Peyer's patch (tissue), 4 donors: ENCODE data around the gene GLRX3. TPM values are rescaled to one million over a fixed set of nuclear protein-coding genes. Genes with fewer than 3 reads are reported as not detected.

ENCODE experiments used
- DNase-seq, 3 donors: peaks; one replicate each; pipeline ENCODE4 v3.0.0-alpha.2; 2017 to 2019
- H3K27ac ChIP-seq, 4 donors: fragments of 200-600 bp; sonication (generic); one replicate each; pipeline ENCODE4 v1.5.1; 2016 to 2019
- H3K27me3 ChIP-seq, 2 donors: fragments of 200-600 bp; sonication (generic); one replicate each; pipeline ENCODE4 v1.5.1; 2019
- H3K36me3 ChIP-seq, 3 donors: fragments of 200-600 bp; sonication (generic); one replicate each; pipeline ENCODE4 v1.5.1; 2016 to 2019
- H3K4me1 ChIP-seq, 4 donors: fragments of 200-600 bp; sonication (generic); one replicate each; pipeline ENCODE4 v1.5.1; 2016 to 2019
- H3K4me3 ChIP-seq, 4 donors: fragments of 200-600 bp; sonication (generic); 1 replicate in 3 of 4; 2 replicates in 1 of 4; pipeline ENCODE4 v1.5.1; 2016 to 2019; ENCODE audit warnings: mild to moderate bottlenecking in 1 of 4
- H3K9me3 ChIP-seq, 4 donors: fragments of 200-600 bp; sonication (generic); one replicate each; pipeline ENCODE4 v1.5.1; 2016 to 2019; ENCODE audit warnings: mild to moderate bottlenecking in 1 of 4
- POLR2A ChIP-seq, 2 donors: fragments of 450-650 bp; IDR thresholded peaks; one replicate each; pipeline ENCODE4 v1.5.1; 2017; ENCODE audit warnings: antibody characterized with exemption in 2 of 2, mild to moderate bottlenecking in 2 of 2, moderate library complexity in 2 of 2
- total RNA-seq, 4 donors: library from RNA; depleted of rRNA; stranded (reverse); fragments of >200 nt; gene quantifications; one replicate each; pipeline ENCODE4 v1.1.0, GENCODE V29; 2016
- TF ChIP-seq, protein P1 (sequence below), 6 experiments: fragments of 450-650 bp in 4 of 6; fragments of 200-600 bp in 2 of 6; sonication (generic) in 1 of 6; IDR thresholded peaks; one replicate each; pipeline ENCODE4 v1.5.1; 2017 to 2019; ENCODE audit warnings: antibody characterized with exemption in 6 of 6, mild to moderate bottlenecking in 3 of 6, moderate library complexity in 1 of 6

GLRX3 gene
- total RNA-seq, 4 donors from 2014 or later: 23.9 to 53.8 (median 30.6) TPM

DNA sequence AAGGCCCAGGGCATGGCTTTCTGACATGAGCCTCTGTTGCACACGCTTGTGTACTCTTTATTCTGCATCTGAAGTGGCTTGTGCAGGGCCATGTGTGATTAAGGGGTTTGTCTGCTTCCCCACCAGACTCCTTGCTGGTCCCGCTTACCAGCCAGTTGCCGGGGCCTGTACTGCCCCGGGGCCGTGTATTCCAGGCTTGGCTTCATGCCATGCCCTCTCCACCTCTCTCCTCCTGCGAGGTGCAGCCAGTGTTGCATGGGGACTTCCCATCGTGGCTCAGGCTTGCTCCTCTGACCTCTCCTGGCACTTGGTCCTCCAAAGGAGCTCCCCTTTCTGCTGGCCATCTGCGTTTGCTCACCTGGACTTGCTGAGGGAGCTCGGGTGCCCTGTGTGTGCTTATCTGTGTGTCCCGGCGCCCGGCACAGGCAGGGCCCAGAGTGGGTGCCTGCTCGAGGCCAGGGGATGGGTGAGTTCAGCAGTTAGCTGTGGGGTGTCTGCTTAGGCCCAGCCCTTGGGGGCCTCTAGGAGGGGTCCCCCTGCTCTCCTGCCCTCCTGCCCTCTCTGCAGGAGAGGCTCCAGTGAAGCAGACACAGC, 14.6 kb upstream of the GLRX3 start:
- no peaks in the 10 kb centered on the region for H3K4me1 ChIP-seq
- H3K4me3 ChIP-seq: no peak overlapping the region
- peaks cover 0 to 9% (median 0%) of the 10 kb centered on the region in 4 donors for H3K9me3 ChIP-seq
- TF ChIP-seq, protein P1, sequence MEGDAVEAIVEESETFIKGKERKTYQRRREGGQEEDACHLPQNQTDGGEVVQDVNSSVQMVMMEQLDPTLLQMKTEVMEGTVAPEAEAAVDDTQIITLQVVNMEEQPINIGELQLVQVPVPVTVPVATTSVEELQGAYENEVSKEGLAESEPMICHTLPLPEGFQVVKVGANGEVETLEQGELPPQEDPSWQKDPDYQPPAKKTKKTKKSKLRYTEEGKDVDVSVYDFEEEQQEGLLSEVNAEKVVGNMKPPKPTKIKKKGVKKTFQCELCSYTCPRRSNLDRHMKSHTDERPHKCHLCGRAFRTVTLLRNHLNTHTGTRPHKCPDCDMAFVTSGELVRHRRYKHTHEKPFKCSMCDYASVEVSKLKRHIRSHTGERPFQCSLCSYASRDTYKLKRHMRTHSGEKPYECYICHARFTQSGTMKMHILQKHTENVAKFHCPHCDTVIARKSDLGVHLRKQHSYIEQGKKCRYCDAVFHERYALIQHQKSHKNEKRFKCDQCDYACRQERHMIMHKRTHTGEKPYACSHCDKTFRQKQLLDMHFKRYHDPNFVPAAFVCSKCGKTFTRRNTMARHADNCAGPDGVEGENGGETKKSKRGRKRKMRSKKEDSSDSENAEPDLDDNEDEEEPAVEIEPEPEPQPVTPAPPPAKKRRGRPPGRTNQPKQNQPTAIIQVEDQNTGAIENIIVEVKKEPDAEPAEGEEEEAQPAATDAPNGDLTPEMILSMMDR (IDR thresholded peaks at IDR 0.05): no peak
- no peaks in the 10 kb centered on the region for H3K27me3 ChIP-seq
- no peak for DNase-seq
- H3K36me3 ChIP-seq: no peaks in the 10 kb centered on the region
- no peak overlapping the region for H3K27ac ChIP-seq

DNA sequence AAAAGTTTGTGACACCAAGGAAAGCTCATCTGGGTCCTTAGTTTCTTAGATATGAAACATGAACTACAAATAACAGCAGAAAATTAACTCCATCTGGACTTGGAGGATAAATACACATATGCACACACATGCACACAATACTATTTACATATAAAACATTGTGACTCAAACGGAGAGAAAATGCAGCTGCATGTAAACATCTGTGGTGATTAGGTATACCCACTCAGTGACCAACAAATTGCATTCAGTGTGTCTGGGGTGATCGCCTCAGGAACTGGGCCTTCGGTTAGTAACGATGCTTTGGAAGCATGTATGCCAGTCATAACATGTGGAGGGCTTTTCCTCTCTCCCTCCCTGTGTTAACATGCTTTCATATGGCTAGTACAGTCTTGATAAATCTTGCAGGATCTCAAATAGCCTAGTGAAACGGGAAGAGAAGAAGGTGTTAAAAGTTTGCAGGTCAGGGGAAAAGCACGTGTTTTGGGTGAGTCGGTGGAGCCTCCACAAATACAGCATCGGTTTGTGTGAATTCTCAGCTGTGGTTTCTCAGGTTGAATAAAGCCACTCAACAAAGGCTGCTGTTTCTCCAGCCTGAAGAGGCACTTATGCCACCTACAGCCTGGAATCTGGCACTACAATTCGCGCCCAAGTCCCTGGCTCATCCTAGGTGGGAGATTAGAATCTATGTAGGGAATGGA, 8.7 kb upstream of the GLRX3 start:
- no peaks in the 10 kb centered on the region for H3K36me3 ChIP-seq
- no peaks in the 10 kb centered on the region for H3K4me1 ChIP-seq
- no peaks in the 10 kb centered on the region for H3K9me3 ChIP-seq
- peak; percentile 33 to 79 (median 60) for DNase-seq
- no peak overlapping the region for H3K4me3 ChIP-seq
- no peak for TF ChIP-seq POLR2A (IDR thresholded peaks at IDR 0.05)
- TF ChIP-seq, protein P1 (IDR thresholded peaks at IDR 0.05): peak; percentile 22 to 72 (median 68)
- H3K27ac ChIP-seq: no peak overlapping the region
- H3K27me3 ChIP-seq: no peaks in the 10 kb centered on the region

DNA sequence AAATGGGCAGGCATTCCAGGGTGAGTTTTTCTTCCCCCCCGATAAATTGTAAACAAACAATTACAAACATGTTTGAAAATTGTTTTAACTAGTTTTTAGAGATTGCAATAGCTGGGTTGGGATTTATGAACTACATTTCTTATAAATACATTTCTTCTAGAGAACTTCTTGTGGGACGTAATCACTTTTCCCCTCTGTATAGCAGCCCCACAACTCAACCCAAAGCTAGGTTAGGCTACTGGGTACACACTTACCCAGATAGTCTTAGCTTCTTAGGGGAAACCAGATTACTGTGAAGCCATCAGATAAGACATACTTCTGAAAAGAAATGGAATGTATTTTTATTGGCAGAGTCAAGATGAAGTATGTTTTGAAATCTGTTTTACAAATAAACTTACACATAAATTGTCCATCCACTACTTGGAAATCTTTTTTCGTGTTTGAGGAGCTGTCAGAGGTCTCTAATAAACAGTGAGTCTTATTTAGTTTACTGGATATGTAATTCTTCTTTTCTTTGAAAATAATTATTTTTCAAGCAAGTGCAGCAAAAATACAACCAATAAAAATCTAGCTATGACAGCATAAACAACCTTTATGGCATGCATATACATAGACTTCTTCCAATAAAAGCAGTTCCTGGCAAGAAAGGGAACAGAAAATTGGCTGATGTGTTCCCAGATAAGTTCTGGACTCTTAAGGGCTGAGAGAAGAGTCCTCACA, 8.0 kb upstream of the GLRX3 start:
- no peak overlapping the region for H3K4me3 ChIP-seq
- TF ChIP-seq, protein P1 (IDR thresholded peaks at IDR 0.05): no peak
- no peak for TF ChIP-seq POLR2A (IDR thresholded peaks at IDR 0.05)
- H3K27me3 ChIP-seq: no peaks in the 10 kb centered on the region
- H3K4me1 ChIP-seq: no peaks in the 10 kb centered on the region
- no peak for DNase-seq
- no peak overlapping the region for H3K27ac ChIP-seq
- no peaks in the 10 kb centered on the region for H3K36me3 ChIP-seq
- no peaks in the 10 kb centered on the region for H3K9me3 ChIP-seq

DNA sequence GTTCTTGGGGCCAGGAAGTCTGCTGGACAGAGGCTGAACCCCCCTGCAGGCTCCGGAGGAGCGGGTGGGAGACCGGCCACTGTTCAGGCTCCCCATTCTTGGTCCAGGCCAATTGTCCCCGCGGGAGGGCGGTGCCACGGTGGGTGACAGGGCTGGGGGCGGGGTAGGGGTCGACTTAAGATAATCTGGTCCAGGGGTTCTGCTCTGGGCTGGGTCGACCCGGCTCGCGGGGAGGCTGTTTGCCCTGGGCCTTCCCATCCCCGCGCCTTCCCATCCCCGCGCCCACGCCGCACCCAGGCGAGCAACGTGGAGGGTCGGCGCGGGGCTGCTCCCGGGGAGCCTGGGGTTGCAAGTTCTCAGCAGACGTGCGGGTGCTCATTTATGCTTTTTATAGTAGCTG, 7.3 kb upstream of the GLRX3 start:
- H3K4me1 ChIP-seq: no peaks in the 10 kb centered on the region
- no peak overlapping the region for H3K4me3 ChIP-seq
- H3K36me3 ChIP-seq: no peaks in the 10 kb centered on the region
- no peak for TF ChIP-seq POLR2A (IDR thresholded peaks at IDR 0.05)
- TF ChIP-seq, protein P1 (IDR thresholded peaks at IDR 0.05): no peak
- no peaks in the 10 kb centered on the region for H3K27me3 ChIP-seq
- no peaks in the 10 kb centered on the region for H3K9me3 ChIP-seq
- H3K27ac ChIP-seq: no peak overlapping the region
- DNase-seq: no peak

DNA sequence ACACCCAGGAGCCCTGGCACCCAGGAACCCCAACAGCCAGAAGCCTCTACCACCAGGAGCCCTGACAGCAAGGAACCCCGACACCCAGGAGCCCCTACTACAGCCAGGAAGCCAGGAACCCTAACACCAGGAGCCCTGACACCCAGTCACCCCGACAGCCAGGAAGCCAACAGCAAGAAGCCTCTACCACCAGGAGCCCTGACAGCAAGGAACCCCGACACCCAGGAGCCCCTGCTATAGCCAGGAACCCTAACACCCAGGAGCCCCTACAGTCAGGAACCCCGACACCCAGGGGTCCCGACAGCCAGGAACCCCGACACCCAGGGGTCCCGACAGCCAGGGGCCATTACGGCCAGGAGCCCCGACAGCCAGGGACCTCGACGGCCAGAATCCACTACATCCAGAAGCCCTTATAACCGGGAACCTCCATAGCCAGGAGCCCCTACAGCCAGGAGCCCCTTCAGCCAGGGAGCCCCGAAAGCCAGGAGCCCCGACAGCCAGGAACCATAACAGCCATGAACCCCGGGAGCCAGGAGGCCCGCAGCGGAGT, 440 bp upstream of the GLRX3 start:
- no peaks in the 10 kb centered on the region for H3K27me3 ChIP-seq
- no peaks in the 10 kb centered on the region for H3K36me3 ChIP-seq
- H3K4me1 ChIP-seq: peaks cover 0 to 34% (median 10%) of the 10 kb centered on the region in 4 donors
- H3K27ac ChIP-seq: peak overlapping the region; percentile 69 to 87 (median 76)
- H3K9me3 ChIP-seq: no peaks in the 10 kb centered on the region
- peak overlapping the region; percentile 70 to 91 (median 84) for H3K4me3 ChIP-seq
- TF ChIP-seq, protein P1 (IDR thresholded peaks at IDR 0.05): no peak
- no peak for TF ChIP-seq POLR2A (IDR thresholded peaks at IDR 0.05)
- DNase-seq: peak in 1 of 3 donors; percentile 60
